Cortex of kidney (tissue), 1 donor: ENCODE measurements around the gene WDR3.

Source experiments
- DNase-seq: peaks from one replicate; lab custom pipeline; 2025; lab: John Stamatoyannopoulos, UW

The WDR3 gene

DNA sequence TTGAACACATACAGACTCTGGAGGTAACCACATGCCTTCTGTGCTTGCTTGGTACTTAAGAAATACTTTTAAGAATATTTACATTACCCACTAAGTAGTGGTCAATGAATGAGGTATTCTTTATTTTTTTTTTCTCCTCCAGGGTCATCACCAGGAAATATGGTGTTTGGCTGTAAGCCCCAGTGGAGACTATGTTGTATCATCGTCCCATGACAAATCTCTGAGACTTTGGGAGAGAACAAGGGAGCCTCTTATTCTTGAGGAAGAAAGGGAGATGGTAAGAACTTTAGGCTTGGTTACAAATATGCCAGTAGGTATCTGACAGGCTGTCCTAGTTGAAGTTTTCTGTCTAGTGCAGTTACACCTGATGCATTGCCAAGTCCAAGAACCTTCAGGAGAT is 22.8 kb downstream of the WDR3 start:
- DNase-seq = no peak

DNA sequence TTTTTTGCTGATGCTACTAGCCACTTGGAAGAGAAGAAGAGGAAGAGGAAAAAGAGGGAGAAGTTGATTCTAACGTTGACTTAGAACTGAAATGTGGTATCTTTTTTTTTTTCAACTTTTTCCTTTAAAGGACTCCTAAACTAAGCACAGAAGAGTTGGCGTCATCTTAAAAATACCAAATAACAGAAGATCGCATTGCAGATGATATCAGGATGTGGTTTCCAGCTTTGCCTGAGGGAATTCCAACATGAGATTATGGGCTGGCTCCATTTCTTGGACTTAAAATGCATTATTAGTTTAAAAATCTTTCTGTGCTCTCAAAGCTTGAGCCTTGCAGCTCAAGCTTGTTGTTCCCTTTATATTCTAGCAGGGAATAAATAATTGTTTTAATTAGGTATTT is 29.8 kb downstream of the WDR3 start:
- DNase-seq = no peak

DNA sequence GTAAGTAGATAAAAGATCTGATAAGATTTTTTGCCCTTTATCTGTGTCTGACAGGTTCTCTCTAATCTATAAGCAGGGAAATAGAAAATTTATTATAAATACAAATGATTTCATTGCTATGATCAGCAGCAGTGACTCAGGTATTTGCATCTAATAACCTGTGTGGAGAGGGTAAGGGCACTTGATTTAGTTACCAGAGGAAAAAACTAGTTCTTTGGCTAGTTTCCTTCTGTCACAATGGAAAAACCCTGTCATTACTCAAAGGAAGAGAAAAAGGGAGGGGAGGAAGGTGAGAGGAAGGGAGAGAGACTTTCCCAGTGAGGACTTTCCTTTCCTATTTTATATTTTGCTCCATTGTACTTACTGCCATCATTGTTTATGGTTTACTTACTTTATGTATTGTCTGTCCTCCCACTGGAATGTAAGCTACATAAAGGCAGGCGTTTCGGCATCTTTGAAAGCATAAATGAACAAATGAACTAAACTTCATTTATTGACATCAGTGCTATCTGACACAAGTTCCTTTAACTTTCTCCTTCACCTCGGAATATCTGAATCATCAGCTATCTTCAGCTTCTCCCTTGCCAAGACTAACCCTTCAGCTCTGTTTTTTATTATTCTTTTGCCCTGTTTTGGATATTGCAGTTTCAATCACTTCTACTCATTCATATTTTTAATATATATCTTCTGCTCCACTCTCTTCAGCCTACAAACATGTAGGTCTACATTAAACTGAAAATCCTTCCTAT is 34.9 kb downstream of the WDR3 start:
- no peak for DNase-seq

DNA sequence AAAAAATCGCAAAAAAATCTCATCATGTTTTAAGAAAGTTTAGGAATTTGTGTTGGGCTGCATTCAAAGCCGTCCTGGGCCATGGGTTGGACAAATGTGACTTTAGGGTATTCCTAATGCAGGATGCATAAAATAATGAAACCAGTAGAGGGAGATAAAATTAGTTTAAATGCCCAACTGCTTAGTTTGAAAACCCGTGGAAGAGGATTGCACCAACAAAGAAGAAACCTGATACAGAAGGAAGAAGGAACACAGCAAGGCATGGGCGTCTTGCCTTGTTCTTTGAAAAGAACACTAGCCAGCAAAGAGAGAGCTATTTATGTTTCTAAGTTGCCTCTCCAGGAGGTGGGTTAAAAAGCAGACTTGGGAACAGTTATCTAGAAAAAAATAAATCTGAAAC is 37.9 kb downstream of the WDR3 start:
- no peak for DNase-seq

DNA sequence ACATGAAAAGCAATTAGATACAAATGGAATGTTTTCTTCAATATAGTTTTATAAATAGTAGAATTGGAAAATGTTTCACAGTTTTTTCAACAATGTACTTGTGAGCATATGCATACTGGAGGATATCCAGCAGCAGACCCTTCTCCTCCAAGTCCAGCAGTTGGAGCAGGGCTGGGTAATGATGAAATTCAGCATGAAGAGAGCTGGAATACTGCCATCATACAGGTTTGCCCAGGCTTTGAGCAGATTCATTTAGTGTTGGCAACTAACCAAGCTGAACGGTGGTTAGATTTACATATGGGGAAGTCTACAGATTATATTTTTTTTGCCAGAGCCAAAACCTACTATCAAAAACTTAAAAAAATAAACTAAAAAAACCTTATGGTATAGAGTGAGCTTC is 38.3 kb downstream of the WDR3 start:
- DNase-seq = no peak

DNA sequence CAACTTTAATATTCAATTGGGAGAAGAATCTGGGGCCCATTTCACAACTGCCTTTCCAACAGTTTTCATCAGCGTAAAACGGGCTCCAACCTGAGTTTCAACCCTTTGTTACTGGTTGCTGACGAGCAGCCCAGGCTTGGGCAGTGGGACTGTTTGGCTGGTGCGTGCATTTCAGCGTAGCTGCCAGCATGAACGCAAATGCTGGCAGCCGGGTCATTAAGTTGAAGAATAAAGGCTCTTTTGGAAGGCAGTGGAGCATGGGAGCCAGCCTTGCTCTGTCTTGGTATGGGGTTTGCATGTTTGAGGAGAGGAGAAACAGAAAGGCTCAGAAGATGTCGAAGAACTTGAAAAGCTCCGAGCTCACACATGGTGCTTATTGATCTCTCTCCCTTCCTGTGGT is 40.7 kb downstream of the WDR3 start:
- DNase-seq = no peak

DNA sequence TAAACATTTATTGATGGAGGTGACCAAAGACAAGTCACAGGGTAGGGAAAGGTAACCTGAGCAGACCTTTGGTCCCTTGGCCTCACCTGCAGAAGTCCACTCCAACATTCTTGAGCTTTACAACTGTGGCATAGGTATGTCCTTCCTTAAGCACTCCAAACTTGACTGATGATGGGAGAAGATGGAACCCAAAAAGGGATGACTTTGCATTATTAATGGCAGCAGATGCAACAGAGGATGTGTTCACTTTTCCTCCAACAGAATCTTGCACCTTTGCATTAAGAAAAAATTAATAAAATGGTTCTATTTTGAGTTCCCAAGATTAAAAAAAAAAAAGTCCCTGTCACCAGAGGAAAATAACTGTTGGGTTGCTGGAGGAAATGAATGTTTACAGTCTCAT is 42.2 kb downstream of the WDR3 start:
- no peak for DNase-seq

DNA sequence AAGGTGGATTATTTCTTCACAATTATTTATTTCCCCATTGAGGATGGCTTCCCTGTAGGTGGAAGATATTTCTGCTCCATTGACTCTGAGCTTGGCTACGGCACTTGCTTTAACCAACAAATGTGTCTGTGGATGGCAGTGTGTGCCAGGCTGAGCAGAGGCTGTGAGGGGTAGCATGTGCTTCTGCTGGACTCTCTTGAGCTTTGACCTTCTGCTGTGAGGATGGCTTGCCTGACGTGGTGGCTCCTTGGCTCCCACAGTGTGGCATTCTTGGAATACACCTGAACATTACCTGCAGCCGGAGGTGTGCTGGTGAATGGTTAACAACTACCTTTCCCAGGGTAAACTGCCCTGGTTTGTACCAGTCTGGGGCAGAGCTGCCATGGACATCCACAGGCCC is 46.8 kb downstream of the WDR3 start:
- DNase-seq = no peak

DNA sequence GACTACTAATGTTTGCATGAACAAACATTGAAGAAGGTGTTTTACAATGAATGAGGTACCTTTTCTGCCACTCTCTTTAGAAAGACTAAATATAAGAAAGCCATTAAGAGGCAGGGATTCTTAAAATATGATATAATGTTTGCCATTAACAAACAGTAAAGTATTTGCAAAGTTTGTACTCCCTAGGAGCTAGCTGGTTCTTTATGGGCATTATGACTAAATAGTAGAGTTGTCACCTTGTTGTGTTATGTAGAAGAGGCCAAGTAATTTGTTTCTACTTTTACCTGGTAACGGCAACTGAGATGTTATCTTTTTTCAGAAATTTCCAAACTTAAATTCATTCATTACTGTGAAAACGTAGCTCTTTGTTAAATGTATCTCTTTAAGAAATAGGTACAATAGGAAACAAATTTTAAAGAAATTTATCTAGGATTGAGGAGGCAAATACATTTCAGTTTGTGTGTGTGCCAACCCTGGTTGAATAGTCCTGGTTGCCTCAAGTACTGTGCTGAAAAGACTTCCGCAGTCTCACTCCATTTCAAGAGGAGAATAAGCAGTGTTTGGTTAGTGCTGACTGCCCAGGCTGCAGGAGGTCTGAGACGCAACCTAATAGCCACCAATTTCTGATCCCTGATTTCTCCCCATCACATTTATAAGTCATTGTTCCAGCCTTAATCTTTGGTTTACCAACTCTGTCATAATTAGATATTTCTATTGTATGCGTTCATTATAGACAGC is 52.1 kb downstream of the WDR3 start:
- DNase-seq = no peak

DNA sequence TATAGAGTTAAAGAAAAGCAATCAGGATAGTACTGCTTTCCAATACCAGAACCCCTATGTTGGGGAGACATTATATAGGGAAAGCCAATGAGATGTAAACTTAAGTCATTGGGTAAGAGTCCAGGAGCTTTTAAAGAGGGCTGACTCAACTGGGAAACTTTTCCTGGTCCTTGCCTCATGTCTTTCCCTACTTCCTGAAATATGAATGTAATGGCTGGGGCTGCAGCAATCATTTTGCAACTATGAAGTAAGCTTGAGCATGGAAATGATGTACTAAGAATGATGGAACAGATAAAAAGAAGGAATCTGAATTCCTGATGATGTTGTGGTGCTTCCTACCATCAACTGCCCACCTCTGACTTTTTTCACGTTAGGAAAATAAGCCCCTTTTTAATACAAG is 55.7 kb downstream of the WDR3 start:
- DNase-seq = no peak

DNA sequence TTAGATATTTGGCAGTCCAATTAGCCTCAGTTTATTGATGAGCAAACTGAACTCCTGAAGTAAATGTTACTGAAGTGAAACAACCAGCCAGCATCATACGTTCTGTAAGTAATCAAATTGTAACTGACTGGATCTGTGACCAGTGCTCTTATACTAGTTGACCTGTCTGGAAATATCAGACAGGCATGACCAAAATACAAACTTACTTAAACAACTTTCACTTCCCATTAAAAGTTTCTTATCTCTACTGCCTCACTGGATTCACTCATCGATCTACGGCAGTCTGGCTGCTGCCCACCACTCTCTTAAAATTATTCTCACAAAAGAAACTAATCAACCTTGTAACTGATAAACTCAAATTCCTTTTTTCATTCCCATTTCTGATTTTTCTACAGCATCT is 56.4 kb downstream of the WDR3 start:
- DNase-seq = no peak

DNA sequence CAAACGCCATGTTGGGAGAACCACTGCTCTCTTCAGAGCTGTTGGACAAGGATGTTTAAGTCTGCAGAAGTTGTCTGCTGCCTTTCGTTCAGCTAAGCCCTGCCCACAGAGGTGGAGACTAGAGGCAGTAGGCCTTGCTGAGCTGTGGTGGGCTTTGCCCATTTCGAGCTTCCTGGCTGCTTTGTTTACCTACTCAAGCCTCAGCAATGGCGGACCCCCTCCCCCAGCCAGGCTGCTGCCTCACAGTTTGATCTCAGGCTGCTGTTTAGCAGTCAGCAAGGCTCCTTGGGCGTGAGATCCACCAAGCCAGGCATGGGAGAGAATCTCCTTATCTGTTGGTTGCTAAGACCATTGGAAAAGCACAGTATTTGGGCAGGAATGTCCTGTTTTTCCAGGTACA is 74.8 kb downstream of the WDR3 start:
- DNase-seq = no peak

DNA sequence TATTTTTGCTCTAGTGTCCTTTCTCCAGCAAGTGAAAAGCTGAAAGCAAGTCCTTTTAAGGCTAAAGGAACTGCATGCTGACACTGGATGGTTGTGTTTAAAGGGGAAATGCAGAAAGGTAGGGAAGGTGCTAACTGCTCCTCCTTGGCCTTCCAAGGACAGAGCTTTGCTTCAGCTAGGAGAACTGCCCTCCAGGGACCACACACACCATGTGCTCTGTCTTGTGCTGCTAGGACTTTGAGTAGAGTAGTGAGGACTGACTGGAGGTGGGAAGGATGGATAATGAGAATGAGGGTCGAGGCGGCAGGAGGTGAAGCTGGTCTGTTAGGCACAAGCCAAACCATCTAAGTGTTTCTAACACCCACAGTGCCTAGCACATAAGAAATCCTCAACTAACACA is 77.9 kb downstream of the WDR3 start:
- no peak for DNase-seq

DNA sequence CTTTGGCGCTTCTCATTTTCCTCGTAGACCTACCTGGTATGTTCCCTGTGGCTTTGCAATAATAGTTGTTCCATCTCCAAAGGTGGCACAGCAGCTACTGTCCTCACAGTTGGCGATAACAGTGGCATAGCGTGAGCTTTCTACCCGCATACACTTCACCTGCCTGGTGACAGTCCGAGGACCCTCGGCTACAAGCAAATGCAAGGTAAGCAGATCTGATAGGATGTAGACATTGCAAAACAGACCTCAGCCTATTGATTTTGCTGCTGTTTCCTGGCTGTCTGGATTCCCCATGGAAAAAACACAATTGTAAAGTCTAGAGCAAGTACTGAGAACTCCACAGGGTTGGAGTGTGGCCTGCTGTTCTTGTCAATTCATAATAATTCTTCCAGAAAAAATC is 78.5 kb downstream of the WDR3 start:
- DNase-seq = no peak

DNA sequence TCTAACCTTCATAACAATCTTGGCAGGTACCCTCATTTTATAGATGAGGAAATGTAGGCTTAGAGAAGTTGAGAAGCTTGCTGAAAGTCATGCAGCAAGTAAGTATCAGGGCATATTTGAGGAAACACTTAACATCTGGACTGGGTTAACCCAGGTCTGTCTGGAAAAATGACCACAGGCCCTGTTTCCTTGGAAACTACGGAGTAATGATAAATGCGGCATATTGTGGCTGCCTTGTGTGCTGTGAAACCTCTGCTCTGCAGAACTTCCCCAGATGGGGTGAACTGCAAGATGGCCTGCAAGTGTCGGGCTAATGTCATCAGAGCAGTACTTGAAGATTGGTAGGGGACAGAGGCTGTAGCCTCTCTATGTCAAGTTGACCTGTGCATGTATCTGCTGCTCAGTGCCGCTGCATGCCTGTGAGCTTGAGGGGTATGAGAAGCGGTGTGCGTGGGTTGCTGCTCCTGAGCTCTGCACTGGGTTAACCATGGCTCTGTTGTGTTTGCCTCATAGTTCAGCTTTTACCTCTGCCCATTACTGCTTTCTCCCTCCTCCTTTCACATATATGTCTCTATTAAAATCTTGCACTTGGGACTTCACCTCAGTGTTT is 83.1 kb downstream of the WDR3 start:
- no peak for DNase-seq

DNA sequence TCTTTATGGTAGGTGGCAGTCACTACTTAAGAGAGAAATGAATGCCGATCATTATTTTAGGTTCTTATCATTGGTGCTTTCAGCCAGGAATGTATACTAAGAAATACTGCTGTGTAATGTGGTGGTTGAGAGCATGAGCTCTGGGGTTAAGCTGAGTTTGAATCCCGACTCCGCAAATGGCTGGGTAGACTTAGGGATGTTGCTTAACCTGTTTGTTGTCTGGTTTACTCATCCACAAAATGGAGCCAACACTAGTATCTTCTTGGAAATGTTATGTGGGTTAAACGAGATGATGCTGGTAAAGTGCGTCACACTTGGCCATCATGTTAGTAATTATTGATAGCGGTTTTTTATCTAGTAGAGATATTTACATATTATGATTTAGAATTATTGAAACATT is 83.8 kb downstream of the WDR3 start:
- DNase-seq = no peak

DNA sequence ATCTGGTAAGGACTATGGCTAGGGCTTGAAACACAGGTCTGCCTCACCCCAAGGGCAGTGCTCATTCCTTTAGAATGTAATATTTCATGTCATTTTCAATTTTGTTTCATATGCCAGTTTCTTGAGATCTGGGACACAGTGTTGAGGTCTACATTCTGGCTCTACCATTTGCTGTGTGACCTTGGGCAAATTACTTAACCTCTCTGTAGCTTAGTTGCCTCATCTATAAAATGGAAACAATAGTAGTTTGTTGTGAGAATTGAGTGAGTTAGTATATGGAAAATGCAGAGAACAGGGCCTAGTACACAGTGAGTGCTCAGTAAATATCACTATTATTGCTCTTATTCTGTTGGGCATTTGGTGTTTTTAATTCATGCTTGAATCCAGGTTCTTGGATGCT is 84.4 kb downstream of the WDR3 start:
- no peak for DNase-seq
